Muscle layer of duodenum (tissue), 2 donors: ENCODE results near the gene ALG14.

Source experiments
- H3K27ac ChIP-seq: one replicate; pipeline ENCODE4 v1.7.0; 2013; ENCODE audit warnings: mild to moderate bottlenecking, low read length
- H3K27me3 ChIP-seq: one replicate; pipeline ENCODE4 v1.7.0; 2013; ENCODE audit warnings: low read depth, mild to moderate bottlenecking, control low read depth, low read length
- H3K36me3 ChIP-seq, 2 donors: one replicate each; pipeline ENCODE4 v1.7.0; 2013; ENCODE audit warnings: low read length in 2 of 2, control low read depth in 1 of 2, mild to moderate bottlenecking in 1 of 2; ENCODE audit not compliant: insufficient read depth in 2 of 2, control insufficient read depth in 1 of 2
- H3K4me1 ChIP-seq, 2 donors: one replicate each; pipeline ENCODE4 v1.7.0; 2013; ENCODE audit warnings: low read length in 2 of 2, mild to moderate bottlenecking in 2 of 2, control low read depth in 1 of 2, moderate library complexity in 1 of 2; ENCODE audit not compliant: insufficient read depth in 2 of 2, control insufficient read depth in 1 of 2
- H3K4me3 ChIP-seq, 2 donors: one replicate each; pipeline ENCODE4 v1.7.0; 2013; ENCODE audit warnings: low read length in 2 of 2, low read depth in 1 of 2, mild to moderate bottlenecking in 1 of 2
- H3K9me3 ChIP-seq, 2 donors: one replicate each; pipeline ENCODE4 v1.7.0; 2013; ENCODE audit warnings: low read length in 2 of 2, control low read depth in 1 of 2, mild to moderate bottlenecking in 1 of 2; ENCODE audit not compliant: control insufficient read depth in 1 of 2
- donor health status: healthy.

The ALG14 gene

GRCh38 chr1:94963864-94964263, 108.9 kb downstream of the ALG14 start:
- Histone ChIP-seq H3K27me3 (no peaks in the 10 kb centered on the region), H3K9me3 (no peaks in the 10 kb centered on the region), H3K27ac (no peak overlapping the region), H3K4me3 (no peak overlapping the region), H3K4me1 (peaks cover 0 to 4% of the 10 kb centered on the region in 2 donors), H3K36me3 (no peaks in the 10 kb centered on the region)

GRCh38 chr1:94962409-94963265, 110.1 kb downstream of the ALG14 start:
- Histone ChIP-seq H3K4me3 (peak overlapping the region; percentile 31 to 47), H3K9me3 (no peaks in the 10 kb centered on the region), H3K4me1 (peaks cover 3 to 4% of the 10 kb centered on the region in 2 donors), H3K27me3 (no peaks in the 10 kb centered on the region), H3K36me3 (no peaks in the 10 kb centered on the region), H3K27ac (peak overlapping the region; percentile 65)

DNA sequence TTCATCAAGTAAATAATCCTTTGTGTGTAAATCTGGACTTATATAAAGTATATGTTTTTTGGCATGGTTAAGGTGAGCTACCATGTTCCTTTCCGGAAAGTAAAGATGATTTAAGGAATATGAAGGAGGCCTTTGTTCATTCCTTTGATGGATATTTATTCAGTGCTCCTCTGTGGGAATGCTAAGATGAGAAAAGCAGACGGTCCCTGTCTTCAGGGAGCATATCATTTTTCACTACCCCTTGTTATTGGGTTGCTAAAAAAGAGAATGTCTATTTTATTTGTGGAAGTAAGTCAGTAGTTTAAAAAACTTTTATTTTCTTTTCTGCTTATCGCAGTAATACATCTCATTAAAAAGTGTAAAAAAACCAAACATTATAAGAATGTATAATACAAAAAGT, 110.8 kb downstream of the ALG14 start:
- Histone ChIP-seq H3K4me3 (no peak overlapping the region), H3K9me3 (no peaks in the 10 kb centered on the region), H3K27me3 (no peaks in the 10 kb centered on the region), H3K27ac (peak overlapping the region; percentile 65), H3K4me1 (peaks cover 3 to 4% of the 10 kb centered on the region in 2 donors), H3K36me3 (no peaks in the 10 kb centered on the region)

- Histone ChIP-seq H3K27ac (no peak overlapping the region), H3K27me3 (no peaks in the 10 kb centered on the region), H3K36me3 (no peaks in the 10 kb centered on the region), H3K4me3 (no peak overlapping the region), H3K4me1 (peaks cover 3 to 4% of the 10 kb centered on the region in 2 donors), H3K9me3 (no peaks in the 10 kb centered on the region)
Measured at GRCh38 chr1:94961582-94961981, 111.2 kb downstream of the ALG14 start.

- H3K36me3 ChIP-seq, result no peaks in the 10 kb centered on the region
- no peak overlapping the region for H3K4me3 ChIP-seq
- H3K4me1 ChIP-seq, result peaks cover 7 to 31% of the 10 kb centered on the region in 2 donors
- no peaks in the 10 kb centered on the region for H3K27me3 ChIP-seq
- no peaks in the 10 kb centered on the region for H3K9me3 ChIP-seq
- H3K27ac ChIP-seq, result no peak overlapping the region
Measured at GRCh38 chr1:94958081-94958480, 114.7 kb downstream of the ALG14 start.

- no peak overlapping the region for H3K27ac ChIP-seq
- no peak overlapping the region for H3K4me3 ChIP-seq
- no peaks in the 10 kb centered on the region for H3K27me3 ChIP-seq
- H3K36me3 ChIP-seq, result no peaks in the 10 kb centered on the region
- H3K9me3 ChIP-seq, result no peaks in the 10 kb centered on the region
- H3K4me1 ChIP-seq, result peaks cover 7 to 27% of the 10 kb centered on the region in 2 donors
Measured at GRCh38 chr1:94955767-94956632, 116.8 kb downstream of the ALG14 start.

DNA sequence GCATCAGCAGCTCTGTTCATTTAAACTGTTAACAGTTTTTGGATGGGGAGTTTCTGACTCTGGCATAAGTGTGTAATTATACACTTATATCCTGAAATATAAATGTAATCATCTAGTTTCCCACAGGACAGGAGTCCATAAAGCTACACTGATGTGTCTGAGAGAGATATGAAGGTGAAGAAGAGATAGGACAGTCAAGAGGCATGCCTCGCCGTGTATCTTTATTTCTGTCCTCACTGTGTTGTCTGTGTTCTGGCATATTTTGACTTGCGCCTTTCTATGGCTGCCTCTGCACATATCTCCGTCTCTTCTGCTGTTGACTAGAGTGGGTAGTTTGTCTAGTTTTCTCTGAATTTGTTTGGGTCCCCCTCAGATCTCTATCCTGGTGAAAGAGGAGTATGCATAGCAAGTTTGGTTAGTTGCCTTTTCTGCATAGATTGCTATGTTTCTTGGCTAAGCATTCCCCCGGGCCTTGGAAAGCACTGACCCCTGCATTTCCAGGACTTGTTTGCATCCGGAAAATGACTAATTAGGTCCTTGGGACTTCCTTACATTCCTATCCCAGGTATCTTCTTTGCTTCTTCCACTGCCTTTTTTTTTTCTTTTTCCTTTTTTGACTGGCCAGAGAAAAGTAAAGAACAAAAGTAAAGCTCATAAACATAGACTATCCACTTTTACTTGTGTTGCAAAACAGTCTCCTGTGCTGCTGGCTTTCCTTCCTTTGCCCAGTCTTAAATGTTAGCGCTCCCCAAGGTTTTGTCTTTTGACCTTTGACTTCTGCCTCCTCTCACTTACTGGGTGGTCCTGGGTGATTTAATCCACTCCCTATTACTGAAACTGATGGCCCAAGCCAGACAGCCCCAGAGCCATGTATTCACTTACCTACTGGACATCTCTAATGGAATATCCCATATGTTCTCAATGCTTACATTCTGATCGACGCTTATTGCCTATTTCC, 118.2 kb downstream of the ALG14 start:
- no peak overlapping the region for H3K4me3 ChIP-seq
- H3K27ac ChIP-seq, result no peak overlapping the region
- peaks cover 7 to 27% of the 10 kb centered on the region in 2 donors for H3K4me1 ChIP-seq
- no peaks in the 10 kb centered on the region for H3K27me3 ChIP-seq
- H3K36me3 ChIP-seq, result no peaks in the 10 kb centered on the region
- H3K9me3 ChIP-seq, result no peaks in the 10 kb centered on the region

DNA sequence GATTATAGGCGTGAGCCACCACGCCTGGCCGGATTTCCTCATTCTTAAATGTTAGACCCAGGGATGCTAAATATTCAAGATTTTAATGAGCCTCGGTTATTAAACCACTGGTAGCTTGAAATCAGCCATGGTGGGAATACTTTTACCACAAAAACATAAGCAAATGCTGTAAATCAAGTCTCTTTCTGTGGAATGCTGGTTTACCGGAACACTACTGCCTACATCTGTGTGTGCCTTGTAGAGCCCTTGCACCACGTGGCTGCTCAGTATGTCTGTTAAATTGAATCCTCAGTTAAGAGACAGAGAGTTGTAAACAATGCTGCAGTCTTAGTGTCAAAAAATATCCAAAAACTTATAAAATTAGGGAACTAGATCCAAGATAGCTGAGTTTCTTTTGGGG, 119.0 kb downstream of the ALG14 start:
- no peak overlapping the region for H3K27ac ChIP-seq
- H3K4me1 ChIP-seq, result peaks cover 7 to 27% of the 10 kb centered on the region in 2 donors
- H3K27me3 ChIP-seq, result no peaks in the 10 kb centered on the region
- no peaks in the 10 kb centered on the region for H3K9me3 ChIP-seq
- H3K36me3 ChIP-seq, result no peaks in the 10 kb centered on the region
- no peak overlapping the region for H3K4me3 ChIP-seq

DNA sequence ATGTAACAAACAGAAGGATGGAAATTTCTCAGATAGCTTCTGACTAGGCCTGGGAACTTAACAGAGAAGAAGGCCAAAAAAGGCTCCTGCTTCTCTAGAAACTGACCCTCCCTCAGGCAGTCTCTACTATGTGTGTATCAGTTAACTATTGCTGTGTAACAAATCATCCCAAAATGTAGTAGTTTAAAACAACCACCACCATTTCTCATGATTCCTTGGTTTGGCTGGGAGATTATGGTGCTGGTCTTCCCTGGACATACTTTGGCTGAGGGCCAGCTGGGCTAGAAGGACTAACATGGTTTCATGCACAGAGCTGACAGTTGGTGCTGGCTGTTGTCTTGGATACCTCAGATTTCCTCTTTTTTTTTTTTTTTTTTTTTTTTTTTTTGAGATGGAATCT, 119.6 kb downstream of the ALG14 start:
- Histone ChIP-seq H3K27ac (no peak overlapping the region), H3K36me3 (no peaks in the 10 kb centered on the region), H3K27me3 (no peaks in the 10 kb centered on the region), H3K9me3 (no peaks in the 10 kb centered on the region), H3K4me3 (no peak overlapping the region), H3K4me1 (peaks cover 4 to 27% of the 10 kb centered on the region in 2 donors)

DNA sequence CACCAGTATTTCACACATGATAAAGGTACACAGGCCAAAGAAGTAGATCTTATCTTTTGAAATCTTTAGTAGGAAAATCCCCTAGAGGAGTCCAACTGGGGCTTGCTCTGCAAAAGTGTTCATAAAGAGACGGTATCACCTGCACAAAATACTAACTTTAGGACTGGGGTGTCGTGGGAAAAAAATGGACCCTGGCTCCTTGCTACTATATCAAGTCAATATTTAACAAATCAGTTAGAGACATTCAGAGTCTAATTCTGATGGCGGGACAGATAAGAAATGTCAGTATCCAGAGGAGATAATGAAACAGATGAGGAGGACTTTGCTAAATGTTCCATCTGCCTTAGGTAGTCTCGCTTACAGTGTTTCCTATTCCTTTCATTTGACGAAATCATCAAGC, 120.2 kb downstream of the ALG14 start:
- no peak overlapping the region for H3K4me3 ChIP-seq
- peaks cover 4 to 27% of the 10 kb centered on the region in 2 donors for H3K4me1 ChIP-seq
- H3K9me3 ChIP-seq, result no peaks in the 10 kb centered on the region
- H3K36me3 ChIP-seq, result no peaks in the 10 kb centered on the region
- no peak overlapping the region for H3K27ac ChIP-seq
- no peaks in the 10 kb centered on the region for H3K27me3 ChIP-seq
